Motor neuron (in vitro differentiated cells): Measurements from ENCODE around the gene KYAT1. TPM values are rescaled to one million over a fixed set of nuclear protein-coding genes. Genes with fewer than 3 reads are reported as not detected.
A peak's percentile ranks its signal among the peaks of the same experiment; 100 is the strongest.

Experiments
- ATAC-seq, 8 experiments: fragments of 200-7000 bp; cut with Tn5 transposase; replicated peaks in 6 of 8; 2 replicates each; pipeline ENCODE4 v1.8.0; 2021; ENCODE audit warnings: mild to moderate bottlenecking in 8 of 8, moderate library complexity in 8 of 8
- H3K27ac ChIP-seq, 2 donors: fragments of 250-450 bp; sonication (Bioruptor Pico); 2 replicates each; pipeline ENCODE4 v1.9.0; 2021; ENCODE audit warnings: antibody characterized with exemption in 2 of 2, mild to moderate bottlenecking in 2 of 2, moderate library complexity in 1 of 2
- H3K4me1 ChIP-seq, 2 donors: fragments of 250-450 bp; sonication (Bioruptor Pico); replicated peaks in 1 of 2; 2 replicates each; pipeline ENCODE4 v1.6.1; 2021; ENCODE audit warnings: antibody characterized with exemption in 2 of 2, mild to moderate bottlenecking in 2 of 2, moderate library complexity in 1 of 2
- H3K4me3 ChIP-seq, 5 donors: fragments of 250-450 bp; sonication (Bioruptor Pico); 2 replicates each; pipeline ENCODE4 v1.9.0; 2021; ENCODE audit warnings: antibody characterized with exemption in 5 of 5, mild to moderate bottlenecking in 5 of 5, moderate library complexity in 4 of 5
- WGBS, 10 experiments: fragments of 450-650 bp; shearing (Covaris generic); methylation state at CpG; one replicate each; pipeline ENCODE4 v1.0.0; 2022; 5-methylcytosine and 5-hydroxymethylcytosine counted together
- in situ Hi-C, 9 experiments: fragments of 400-800 bp; cut with MboI; loops; one replicate each; pipeline ENCODE4 v1.15.0; 2021; ENCODE audit warnings: low sequenced_read_pairs in 9 of 9, low pct_unique_long_range_greater_than_20kb in 2 of 9; ENCODE audit not compliant: unreplicated experiment in 9 of 9
- total RNA-seq, 8 experiments: library from RNA; unstranded; fragments of 300-600 nt; gene quantifications; 2 replicates each; pipeline versions ENCODE4 v1.2.3 to v1.2.4, GENCODE V29; 2022

Gene KYAT1
- total RNA-seq, 8 experiments from 2014 or later: 4.0 to 15.9 (median 10.8) TPM

DNA sequence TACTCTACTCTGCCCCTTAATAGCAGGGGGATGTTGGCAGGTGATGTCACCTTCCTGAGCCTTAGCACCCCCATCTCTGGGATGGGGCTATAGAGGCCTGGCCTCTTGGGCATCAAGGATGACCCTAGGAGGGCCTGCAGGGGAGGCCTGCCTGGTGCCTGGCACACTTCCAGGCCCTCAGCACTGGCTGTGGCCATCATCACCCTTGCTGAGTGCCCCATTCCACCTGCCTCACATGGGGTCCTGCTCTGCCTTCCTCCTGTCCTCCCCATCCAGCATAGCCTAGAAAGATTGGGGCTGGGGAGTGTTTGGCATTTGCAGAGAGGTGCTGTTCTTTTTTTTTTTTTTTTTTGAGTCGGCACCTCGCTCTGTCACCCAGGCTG is 21.3 kb upstream of the KYAT1 start:
- ATAC-seq: no peak
- no peaks in the 10 kb centered on the region for H3K4me1 ChIP-seq
- in situ Hi-C loops: no loop called here
- H3K27ac ChIP-seq: no peak overlapping the region
- no CpG with 5 or more reads among the region's 2 CpGs for WGBS, 10 experiments
- no peak overlapping the region for H3K4me3 ChIP-seq

DNA sequence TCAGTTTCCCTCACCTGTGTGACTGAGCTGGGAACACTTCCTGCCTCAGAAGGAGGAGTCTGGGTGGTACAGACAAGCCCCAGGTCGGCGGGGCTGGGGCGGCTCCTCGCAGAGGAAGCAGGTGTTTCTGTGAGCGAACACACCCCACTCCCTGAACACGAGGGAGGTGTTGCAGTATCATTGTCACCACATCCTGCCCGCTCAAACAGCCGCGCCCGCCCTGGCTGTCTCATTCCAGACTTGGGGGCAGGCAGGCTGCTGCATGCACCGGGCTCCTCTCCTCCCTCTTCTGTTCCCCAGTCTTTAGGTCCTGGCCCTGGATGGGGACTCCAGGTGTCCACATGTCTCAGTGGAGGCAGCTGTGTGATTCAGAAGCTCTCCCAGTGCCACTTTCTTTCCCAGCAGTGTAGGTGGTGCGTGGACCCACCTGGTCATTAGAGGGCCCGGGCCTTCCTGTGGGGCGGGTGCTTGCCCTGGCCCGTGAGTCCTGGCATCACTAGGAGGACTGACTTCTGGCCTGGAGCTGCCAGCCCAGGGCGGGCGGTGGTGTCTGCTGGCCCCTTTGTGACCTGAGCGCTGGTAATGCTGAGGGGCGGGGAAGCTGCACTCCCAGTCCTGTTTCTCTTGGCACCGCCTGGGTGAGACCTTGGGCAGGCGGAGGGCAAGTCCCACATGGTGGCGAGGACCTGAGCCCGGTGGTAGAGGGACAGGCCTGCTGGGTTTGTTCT is 20.8 kb upstream of the KYAT1 start:
- H3K4me1 ChIP-seq: no peaks in the 10 kb centered on the region
- in situ Hi-C loops: no loop called here
- H3K4me3 ChIP-seq: no peak overlapping the region
- peak in 1 of 8 experiments; percentile 13 for ATAC-seq
- H3K27ac ChIP-seq: no peak overlapping the region
- 30 to 100% (median 65%) methylated on average over 1 to 7 of the region's 23 CpGs; no CpG with 5 or more reads in 4 of the 10 experiments for WGBS, 10 experiments

DNA sequence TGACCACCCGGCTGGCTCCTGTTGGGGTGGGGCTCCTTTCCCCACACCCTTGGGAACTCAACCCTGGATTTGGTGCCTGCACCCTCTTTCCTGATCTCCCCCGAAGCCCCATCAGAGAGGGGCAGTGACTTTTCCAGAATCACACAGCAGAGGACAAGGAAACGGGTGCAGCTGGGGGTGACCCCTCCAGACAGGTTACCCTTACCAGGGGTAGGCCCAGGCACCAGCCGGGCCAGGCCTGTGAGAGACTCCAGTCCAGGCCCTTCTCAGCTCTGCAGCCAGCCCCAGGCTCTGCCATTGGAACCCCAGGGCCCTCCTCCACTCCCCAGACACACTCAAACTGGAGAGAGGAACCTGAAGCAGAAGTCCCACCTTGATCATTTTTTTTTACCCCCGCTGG is 20.1 kb upstream of the KYAT1 start:
- H3K27ac ChIP-seq: no peak overlapping the region
- 70 to 90% methylated on average over 2 of the region's 5 CpGs; no CpG with 5 or more reads in 8 of the 10 experiments for WGBS, 10 experiments
- no peak overlapping the region for H3K4me3 ChIP-seq
- in situ Hi-C loops: no loop called here
- H3K4me1 ChIP-seq: no peaks in the 10 kb centered on the region
- ATAC-seq: no peak

DNA sequence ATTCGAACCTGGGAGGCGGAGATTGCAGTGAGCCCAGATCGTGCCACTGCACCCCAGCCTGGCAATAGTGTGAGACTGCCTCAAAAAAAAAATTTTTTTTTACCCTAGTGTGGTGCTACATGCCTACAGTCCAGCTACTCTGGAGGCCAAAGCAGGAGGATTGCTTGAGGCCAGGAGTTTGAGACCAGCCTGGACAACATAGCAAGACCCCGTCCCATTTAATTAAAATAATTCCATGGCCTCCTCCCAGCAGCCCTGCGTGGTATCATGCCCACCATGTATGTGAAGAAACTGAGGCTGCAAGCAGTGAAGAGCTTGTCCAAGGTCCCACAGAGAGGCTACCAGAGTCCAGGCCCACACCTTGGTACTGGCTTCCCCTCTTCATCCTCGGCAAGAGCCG is 19.6 kb upstream of the KYAT1 start:
- Histone ChIP-seq H3K27ac (no peak overlapping the region), H3K4me1 (no peaks in the 10 kb centered on the region), H3K4me3 (no peak overlapping the region)
- WGBS, 10 experiments: 80 to 100% (median 100%) methylated on average over 1 to 4 of the region's 7 CpGs; no CpG with 5 or more reads in 2 of the 10 experiments
- no peak for ATAC-seq
- in situ Hi-C loops: no loop called here

DNA sequence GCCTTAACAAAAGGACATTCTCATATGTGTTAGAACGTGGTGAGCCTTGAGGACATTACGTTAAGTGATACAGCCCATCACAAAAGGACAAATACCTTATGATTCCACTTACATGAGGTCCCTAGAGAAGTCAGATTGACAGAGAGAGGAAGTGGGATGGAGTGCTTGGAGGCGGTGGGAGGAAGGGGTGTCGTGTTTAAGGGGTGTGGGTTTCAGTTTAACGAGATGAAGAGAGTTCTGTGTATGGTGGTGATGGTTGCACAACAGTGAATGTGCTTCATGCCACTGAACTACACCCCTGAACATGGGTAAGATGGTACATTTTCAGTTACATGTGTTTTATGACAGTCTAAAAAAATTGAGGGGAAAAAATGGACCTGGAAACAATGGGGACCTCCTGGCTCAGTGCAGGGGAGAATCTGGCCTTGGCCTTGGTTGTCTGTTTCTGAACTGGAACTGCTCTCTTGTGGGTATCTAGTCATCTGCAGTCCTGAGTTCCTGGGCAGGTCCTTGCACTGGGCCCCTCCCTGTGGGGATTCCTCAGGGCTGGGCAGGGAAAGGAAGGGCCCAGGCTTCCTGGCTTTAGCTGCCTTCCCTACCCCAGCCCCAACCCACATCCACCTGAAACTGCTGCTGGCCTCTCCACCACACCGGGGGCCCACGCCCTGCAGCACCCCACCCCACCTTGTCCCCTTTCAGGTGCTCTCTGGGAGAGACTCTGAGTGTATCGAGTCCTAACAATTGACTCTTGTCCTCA is 18.0 kb upstream of the KYAT1 start:
- in situ Hi-C loops: no loop called here
- ATAC-seq: peak in 3 of 8 experiments; percentile 67 to 78 (median 72)
- Histone ChIP-seq H3K4me1 (no peaks in the 10 kb centered on the region), H3K4me3 (no peak overlapping the region), H3K27ac (no peak overlapping the region)
- WGBS, 10 experiments: 10 to 100% (median 62%) methylated on average over 1 to 5 of the region's 8 CpGs; no CpG with 5 or more reads in 4 of the 10 experiments

DNA sequence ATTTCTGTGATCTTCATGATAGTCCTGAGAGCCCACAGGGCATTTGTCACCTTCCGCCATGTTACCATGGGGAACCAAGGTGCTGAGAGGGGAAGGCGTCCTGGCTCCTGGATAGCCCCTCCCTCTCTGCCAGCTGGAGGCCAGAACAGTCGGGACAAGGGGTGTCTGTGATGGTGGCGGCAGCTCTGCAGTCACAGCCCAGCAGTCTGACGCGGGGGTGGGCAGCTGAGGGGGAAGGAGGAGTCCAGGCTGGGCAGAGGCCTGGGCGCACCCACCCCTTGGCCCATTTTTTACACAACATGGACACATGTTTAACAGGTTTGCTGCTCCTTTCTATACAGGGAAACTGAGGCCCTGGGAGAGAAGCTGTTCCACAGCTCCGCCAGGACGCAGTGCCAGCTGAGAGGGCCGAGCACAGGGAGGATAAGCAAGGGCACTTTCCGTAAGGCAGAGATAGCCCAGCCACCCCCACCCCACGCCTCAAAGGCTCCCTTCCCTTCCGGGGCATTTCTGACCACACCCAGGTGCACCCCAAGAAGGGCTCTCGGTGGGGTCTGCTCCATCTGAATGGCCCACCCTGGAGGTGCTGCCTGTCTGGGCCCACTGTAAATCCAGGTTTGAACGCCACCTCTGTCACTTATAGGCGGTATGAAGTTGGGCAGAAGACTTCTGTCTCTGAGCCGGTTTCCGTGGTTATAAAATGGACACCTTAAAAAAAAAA is 17.3 kb upstream of the KYAT1 start:
- Histone ChIP-seq H3K4me1 (no peaks in the 10 kb centered on the region), H3K27ac (no peak overlapping the region)
- whole genome bisulfite sequencing, 10 experiments: 48 to 100% (median 93%) methylated on average over 2 to 3 of the region's 18 CpGs; no CpG with 5 or more reads in 6 of the 10 experiments

DNA sequence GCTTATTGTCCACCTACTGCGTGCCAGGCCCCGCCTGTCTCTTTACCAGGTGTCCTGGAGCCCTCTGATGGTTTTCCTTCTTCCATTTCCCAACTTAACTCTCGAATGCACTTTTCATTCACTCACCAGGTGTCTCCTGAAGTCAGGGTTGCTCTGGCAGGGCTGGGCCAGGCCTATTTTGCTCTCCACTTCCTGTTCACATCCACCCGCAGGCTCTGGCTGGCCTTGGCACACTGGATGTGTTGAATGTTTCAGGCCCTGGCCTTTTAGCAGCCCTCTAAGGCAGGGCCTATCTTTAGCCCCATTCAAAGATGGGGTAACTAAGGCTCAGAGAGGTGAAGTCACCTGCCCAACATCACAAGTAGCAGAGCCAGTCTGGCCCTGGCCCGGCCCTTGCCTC is 16.6 kb upstream of the KYAT1 start:
- in situ Hi-C loops: no loop called here
- Histone ChIP-seq H3K4me1 (no peaks in the 10 kb centered on the region), H3K27ac (no peak overlapping the region), H3K4me3 (no peak overlapping the region)
- WGBS, 10 experiments: 87 to 100% (median 91%) methylated on average over 1 to 5 of the region's 5 CpGs; no CpG with 5 or more reads in 4 of the 10 experiments
- ATAC-seq: no peak

More for the DNA sequence above, 17.3 kb upstream of the KYAT1 start:
- H3K4me3 ChIP-seq: no peak overlapping the region
- ATAC-seq: no peak
- in situ Hi-C loops: no loop called here

DNA sequence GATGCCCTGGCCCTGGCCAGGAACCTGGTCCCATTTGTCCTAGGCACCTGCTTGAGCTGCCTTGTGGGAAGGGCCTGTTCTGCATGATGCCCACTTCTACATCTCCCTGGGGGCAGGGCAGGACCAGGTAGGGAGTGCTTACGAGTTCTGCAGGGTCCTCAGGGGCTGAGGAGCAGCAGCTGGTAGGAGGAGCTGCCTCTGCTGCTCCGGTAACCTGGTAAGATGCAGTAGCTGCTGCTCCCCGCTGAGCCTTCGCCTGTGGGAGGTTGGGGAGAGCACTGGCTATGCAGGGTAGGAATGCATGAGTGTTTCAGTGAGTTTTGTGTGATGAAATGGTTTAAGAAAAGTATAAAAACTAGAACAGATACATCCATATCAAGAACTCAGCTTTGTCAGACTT is 13.8 kb upstream of the KYAT1 start:
- 50 to 92% (median 65%) methylated on average over 2 to 4 of the region's 4 CpGs; no CpG with 5 or more reads in 6 of the 10 experiments for WGBS, 10 experiments
- Histone ChIP-seq H3K4me1 (no peaks in the 10 kb centered on the region), H3K4me3 (no peak overlapping the region), H3K27ac (no peak overlapping the region)
- no peak for ATAC-seq
- in situ Hi-C loops: no loop called here

DNA sequence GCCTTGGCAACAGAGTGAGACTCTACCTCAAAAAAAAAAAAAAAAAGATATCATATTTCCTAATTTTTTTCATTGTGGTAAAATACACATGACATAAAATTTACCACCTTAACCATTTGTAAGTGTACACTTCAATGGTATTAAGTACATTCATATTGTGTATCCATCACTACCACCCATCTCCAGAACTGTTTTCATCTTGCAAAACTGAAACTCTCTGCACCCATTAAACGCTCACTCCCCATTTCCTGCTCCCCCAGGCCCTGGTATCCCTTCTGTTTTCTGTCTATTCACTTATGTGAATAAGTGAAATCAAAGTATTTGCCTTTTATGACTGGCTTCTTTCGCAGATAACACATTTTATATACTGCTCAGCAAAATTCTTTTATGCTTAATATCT is 13.0 kb upstream of the KYAT1 start:
- WGBS, 10 experiments: 67 to 100% (median 87%) methylated on average over 1 to 2 of the region's 2 CpGs; no CpG with 5 or more reads in 4 of the 10 experiments
- no peak for ATAC-seq
- no peaks in the 10 kb centered on the region for H3K4me1 ChIP-seq
- H3K27ac ChIP-seq: no peak overlapping the region
- no peak overlapping the region for H3K4me3 ChIP-seq
- in situ Hi-C loops: no loop called here

DNA sequence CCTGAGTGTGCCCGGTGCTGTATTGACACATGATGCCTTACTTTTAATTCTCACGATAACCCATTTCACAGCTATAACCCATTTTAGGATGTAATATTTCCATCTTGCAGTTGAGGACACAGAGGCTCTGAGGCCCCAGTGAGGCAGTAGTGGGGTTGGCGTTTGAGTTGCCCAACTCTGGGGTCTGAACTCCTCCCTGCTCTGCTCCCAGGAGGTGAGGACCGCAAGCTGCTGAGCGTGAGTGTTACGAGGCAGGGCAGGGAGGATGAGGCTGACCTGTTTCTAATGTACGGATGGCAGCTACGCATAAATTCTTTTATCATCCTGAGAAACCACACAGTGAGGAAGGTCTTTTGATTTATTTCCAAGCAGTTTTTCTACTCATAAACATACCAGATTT is 11.6 kb upstream of the KYAT1 start:
- 18 to 100% (median 71%) methylated on average over 1 to 7 of the region's 8 CpGs; no CpG with 5 or more reads in 3 of the 10 experiments for WGBS, 10 experiments
- Histone ChIP-seq H3K4me3 (no peak overlapping the region), H3K27ac (no peak overlapping the region), H3K4me1 (no peaks in the 10 kb centered on the region)
- no peak for ATAC-seq
- in situ Hi-C loops: no loop called here

DNA sequence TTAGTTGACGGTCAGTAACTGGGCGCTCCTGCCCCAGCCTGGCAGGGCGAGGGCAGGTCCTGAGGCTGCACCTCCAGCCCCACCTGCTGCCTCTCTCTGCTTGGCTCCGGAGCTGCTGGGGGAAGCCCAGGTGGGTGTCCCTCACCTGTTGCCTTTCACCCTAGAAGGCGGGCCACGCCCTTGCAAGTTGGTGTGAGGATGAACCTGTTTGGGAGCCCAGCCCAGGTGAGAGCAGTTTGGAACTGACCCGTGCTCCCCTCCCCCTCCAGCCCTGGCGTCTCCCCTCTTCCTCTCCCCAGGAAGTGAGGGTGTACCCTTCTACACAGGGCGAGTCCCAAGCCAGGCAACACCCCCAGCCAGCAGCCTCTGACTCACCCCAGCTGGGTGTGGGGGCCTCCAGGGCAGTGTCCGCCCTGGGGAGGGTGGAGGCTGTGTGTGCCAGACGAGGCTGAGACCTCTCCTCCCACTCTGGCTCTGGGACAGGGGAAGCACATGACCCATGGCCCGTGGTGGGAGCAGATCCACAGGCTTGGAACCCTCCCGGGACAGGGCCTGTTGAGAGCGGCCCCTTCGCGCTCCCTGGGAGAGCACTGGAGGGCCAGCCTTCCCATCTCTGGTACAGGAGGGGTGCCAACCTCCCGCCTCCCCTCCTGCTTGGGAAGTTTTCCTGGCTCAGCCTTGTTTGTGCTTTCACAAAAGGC is 10.6 kb upstream of the KYAT1 start:
- ATAC-seq: peak; percentile 53 to 98 (median 84)
- Histone ChIP-seq H3K4me3 (no peak overlapping the region), H3K27ac (no peak overlapping the region), H3K4me1 (no peaks in the 10 kb centered on the region)
- in situ Hi-C loops: no loop called here
- WGBS, 10 experiments: 0 to 67% (median 20%) methylated on average over 1 to 3 of the region's 17 CpGs; no CpG with 5 or more reads in 7 of the 10 experiments

DNA sequence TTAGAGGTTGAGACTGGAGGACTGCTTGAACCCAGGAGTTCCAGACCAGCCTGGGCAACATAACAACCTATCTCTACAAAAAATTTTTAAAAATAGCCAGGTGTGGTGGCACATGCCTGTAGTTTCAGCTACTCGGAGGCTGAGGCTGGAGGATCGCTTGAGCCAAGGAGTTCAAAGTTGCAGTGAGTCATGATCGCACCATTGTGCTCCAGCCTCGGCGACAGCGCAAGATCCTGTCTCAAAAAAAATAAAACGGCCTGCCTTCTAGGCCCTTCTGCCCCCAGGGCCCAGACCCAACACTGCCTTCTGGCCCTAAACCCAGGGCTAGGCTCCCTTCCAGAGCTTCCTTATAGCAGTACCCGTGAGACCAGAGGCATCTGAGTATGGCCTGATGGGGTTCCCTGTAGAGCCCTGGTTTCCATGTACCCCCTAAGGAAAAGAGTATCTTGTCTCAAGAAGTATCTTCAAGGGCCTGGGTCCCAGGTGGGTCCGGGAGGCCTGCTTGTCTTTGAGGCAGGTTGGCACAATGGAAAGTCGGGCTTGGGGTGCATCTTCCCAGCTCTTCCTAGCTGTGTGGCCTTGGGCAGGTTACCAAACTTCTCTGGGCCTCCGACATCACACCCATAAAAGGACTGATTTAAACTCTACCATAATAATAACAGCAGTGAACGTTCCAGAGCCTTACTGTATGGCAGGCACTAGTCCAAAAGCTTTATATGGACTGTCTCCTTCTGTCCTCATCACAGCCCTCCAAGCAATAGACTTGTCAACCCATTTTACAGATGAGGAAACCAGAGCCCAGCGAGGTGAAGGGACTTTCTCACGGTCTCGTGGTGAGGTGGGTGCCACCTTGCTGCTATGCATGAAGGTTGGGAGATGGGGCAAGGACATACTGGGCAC is 9.8 kb upstream of the KYAT1 start:
- in situ Hi-C loops: no loop called here
- Histone ChIP-seq H3K4me3 (no peak overlapping the region), H3K27ac (no peak overlapping the region), H3K4me1 (no peaks in the 10 kb centered on the region)
- WGBS, 10 experiments: 40 to 95% (median 88%) methylated on average over 1 to 10 of the region's 15 CpGs; no CpG with 5 or more reads in 5 of the 10 experiments
- peak in 1 of 8 experiments; percentile 1 for ATAC-seq
